GM19372 (cell line): ENCODE results near the gene FGFR3.
"Not testable (repeated sequence)": the region's sequence is repeated elsewhere in the genome, so short reads cannot be mapped to it uniquely, and the experiment has no call there.

Experiments used
- ATAC-seq: cut with Tn5 transposase; IDR thresholded peaks from one replicate; pipeline ENCODE4 v1.9.1; 2021; ENCODE audit warnings: mild to moderate bottlenecking, low read depth, moderate library complexity; ENCODE audit not compliant: unreplicated experiment

The FGFR3 gene

DNA sequence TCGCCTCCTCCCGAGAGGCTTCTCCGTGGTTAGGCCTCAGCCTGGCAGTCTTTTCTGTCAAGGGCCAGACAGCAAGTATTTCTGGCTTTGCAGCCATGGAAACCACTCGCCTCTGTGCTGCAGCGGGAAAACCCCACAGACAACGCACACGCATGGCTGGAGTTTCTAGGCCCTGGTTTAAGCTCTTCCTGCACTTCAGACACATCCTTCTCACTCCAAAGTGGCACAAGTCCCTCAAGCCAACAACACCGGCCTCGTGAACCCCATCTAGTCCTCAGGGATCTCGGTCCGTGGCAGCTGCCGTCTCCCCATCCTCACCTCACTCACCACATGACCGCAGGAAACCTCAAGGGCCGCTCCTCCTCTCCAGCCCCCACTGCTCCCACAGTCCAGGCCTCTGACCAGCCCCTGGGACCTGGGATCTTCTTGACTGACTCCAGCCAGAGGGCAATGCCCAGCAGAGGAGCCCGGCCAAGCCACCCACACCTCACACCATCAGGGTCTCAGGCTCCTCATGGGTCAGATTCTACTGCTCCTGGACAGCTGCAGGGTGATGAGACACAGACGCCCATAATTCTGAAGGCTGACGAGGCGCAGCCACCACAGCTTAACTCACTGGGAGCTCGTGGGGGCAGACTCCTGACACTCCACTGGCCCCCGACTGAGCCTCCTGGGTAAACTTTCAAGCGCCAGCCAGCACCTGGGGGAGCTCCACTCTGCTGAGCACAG lies 41.1 kb downstream of the FGFR3 start:
- no peak for ATAC-seq

DNA sequence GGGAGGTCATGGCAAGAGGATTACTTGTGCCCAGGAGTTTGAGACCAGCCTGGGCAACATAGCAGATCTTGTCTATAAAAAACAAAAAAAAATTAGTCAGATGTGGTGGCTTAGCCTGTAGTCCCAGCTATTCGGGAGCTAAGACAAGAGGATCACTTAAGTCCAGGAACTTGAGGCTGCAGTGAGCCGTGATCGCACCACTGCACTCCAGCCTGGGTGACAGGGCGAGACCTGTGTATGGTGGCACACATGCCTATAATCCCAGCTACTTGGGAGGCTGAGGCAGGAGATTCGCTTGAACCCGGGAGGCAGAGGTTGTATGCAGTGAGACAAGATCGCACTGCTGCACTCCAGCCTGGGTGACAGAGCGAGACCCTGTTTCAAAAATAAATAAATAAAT lies 42.7 kb downstream of the FGFR3 start:
- not testable (repeated sequence) for ATAC-seq

DNA sequence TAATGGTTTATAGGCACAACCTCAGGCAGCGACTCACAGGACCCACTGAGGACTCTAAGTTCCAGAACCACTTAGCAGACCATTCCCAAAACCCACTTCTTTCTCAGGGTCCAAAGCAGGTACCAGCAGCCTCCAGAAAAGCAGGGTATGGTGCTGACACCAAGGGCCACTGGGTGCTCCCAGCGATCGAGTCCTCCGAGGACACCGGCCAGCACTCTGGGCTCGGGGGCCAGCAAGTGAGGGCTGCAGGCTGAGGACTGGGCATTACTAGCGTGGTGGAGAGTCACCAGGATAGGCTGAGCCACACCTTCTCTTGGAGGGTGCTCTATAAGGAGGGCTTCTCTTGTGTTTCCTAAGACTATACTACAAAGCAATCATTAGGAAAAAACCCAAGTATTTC lies 43.6 kb downstream of the FGFR3 start:
- ATAC-seq = no peak

DNA sequence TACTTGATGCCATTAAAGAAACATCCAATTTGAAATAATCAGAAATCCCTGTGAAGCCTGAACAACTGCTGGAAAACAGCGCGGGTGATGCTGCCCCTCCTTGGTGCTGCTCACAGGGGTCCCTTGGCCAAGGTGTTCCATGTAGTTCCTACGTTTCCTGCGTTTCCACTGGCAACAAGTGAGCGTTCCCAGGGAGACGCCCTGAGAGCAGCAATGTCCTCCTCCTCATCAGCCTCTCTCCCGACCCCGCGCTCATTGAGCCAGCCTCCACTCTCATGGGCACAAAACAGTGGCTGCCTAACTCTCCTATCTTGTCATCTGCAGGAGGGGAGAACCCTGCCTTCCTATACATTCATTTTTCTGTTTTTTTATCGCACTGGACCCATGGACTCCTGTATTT lies 44.0 kb downstream of the FGFR3 start:
- ATAC-seq = no peak

DNA sequence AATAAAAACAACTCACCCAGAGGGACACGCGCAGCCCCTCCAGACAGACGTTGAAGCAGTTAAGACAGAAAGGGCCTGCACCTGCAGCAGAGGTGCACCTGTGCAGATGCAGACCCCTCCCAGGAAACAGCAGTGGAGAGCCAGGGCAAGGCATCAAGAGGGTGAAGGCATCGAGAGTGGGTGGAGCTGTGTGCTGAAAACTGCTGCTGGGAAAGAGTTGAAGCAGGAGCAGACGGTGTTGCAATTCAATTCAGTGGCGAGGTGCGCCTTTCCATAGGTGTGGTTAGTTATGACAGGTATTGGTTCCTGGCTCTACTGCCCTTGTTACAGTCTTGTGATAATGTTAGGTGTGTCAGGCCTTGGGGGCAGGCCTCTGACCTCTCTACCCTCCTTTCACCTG lies 46.2 kb downstream of the FGFR3 start:
- no peak for ATAC-seq

DNA sequence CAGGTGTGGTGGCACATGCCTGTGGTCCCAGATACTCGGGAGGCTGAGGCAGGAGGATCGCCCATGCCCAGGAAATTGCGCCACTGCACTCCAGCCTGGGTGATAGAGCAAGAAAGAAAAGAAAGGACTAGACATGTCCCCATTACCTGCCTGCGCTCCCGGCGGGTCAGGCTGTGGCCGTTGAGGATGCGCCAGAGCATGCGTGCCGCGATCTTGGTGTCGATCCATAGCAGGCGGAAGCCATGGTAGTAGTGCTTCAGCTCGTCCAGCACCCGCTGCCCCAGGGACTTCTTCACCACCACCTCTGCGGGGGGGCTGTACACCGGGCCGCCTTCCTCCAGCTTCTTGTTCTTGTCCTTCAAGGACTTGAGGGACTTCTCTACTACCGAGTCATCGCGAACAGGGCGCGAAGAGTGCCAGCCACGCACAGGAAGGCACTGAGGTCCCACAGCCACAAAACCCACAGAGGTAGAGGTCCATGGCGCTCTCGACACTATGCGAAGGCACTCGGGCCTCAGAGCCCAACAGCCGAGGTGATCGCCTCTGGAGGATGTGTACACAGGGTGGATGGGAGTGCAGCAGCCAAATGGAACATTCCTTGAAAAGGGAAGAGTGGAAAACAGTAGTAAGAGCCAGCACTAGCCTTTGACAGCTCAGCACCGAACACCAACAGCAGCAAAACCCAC lies 48.3 kb downstream of the FGFR3 start:
- ATAC-seq = no peak

DNA sequence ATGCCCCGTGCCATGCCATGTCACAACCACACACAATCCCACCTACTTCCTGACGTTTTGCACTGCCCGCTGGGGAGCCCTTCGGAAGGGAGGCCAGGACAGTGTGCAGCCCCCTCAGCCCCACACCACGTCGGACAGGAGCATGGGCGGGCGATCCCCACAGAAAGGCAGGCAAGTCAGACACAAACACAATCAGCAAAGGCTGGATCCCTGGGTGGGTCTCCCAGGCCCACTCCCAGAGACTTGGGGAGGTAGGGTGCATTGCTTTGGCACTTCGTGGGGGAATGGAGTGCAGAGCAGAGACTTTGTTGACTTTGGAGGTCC lies 48.8 kb downstream of the FGFR3 start:
- no peak for ATAC-seq

DNA sequence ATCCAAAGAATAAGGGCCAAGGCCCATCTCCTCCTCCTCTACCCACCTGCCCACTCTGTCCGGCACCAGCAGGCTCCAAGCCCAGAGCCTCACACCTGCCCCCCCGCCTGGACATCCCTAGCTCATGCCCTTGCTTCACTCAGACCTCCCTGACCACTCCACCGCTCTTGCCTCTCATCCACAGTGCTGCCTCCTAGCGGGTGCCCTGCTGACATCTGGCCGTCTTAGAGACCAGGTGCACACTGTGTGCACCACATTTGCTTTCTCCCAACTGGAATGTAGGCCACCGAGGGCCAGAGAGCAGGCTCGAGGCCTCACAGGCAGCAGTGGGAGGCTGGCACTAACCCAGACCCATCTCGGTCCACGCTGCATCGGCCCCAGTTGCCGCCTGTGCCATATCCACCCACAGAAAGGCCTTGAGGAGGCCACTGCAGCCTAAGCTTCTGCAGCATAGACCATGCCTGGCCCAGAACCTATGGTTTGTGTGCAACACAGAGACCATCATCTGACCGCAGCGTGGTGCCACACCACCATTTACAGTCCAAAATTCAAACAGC lies 49.3 kb downstream of the FGFR3 start:
- ATAC-seq = no peak

DNA sequence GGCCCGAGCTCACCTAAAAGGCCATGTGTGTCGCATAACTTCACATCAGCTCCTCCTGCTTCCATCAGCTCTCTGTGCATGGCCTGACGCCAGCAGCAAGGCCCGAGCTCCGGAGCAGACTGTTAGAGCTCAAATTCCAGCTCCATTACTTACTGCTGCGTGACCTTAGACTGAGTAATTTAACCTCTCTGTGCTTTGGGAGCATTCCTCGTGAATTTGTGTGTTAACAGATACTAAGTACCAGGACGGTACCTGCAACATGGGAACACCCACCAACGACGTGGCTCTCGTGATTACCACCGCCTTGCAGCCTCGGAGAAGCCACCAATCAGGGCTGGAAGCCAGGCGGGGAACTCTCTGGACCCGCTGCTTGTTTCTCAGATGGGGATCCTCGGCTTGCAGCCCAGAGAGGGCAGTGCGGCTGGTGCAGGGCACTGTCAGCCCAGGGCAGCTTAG lies 49.9 kb downstream of the FGFR3 start:
- no peak for ATAC-seq

DNA sequence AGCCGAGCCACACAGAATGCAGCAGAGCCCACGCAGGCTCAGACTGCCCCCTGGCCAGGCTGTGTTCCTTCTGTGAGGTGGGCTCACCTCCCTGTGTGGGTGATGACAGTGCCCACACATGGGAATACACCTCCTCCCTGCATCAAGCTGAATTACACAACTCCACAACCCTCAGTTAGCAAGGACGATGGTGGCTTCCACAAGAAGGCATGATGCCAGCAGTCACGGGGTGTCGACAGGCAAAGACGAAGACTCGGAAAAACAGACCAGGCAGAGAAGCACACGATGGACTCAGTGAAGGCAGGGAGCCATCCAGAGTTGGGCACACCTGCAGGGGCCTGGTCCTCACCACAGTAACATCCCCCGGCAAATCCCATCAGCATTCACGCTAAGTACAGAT lies 50.8 kb downstream of the FGFR3 start:
- ATAC-seq = no peak

DNA sequence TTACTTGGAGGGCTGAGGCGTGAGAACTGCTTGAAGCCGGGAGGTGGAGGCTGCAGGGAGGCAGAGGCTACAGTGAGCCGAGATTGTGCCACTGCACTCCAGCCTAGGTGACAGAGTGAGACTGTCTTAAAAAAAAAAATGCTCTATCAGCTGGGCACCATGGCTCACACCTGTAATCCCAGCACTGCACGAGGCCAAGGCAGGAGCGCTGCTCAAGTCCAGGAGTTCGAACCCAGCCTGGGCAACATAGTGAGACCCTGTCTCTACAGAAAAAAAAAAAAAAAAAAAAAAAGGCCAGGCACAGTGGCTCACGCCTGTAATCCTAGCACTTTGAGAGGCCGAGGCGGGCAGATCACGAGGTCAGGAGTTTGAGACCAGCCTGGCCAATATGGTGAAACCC lies 51.5 kb downstream of the FGFR3 start:
- ATAC-seq = not testable (repeated sequence)

DNA sequence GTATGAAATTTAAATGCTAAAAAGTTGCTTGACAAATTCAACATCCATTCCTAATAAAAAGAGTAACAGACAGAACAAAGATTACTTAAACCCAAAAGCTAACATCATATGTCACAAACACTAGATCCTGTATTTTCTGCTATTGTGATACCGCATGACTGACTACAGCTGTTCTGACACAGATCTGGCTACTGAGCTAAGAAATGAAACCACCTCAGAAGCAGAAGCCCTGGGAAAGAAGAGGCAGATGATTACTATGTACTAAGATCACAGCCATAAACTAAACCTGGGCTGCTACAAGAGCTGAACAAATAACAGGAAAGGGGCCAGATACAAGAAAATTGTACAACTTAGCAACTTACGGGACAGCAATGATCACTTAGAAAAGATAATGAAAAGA lies 53.5 kb downstream of the FGFR3 start:
- no peak for ATAC-seq

DNA sequence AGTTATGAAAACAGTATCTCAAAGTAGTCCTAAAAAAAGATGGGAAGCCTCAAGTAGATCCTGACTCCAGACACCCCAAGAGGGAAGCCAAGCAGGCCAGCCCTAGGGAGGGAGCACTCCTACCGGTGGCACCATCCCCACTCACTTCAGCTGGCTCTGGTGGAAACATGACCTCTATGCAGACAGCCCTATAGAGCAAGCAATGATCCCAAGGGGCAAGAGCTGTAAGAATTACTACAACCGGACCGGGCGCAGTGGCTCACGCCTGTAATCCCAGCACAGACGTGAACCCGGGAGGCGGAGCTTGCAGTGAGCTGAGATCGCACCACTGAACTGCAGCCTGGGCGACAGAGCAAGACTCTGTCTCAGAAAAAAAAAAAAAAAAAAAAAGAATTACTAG lies 57.2 kb downstream of the FGFR3 start:
- no peak for ATAC-seq

DNA sequence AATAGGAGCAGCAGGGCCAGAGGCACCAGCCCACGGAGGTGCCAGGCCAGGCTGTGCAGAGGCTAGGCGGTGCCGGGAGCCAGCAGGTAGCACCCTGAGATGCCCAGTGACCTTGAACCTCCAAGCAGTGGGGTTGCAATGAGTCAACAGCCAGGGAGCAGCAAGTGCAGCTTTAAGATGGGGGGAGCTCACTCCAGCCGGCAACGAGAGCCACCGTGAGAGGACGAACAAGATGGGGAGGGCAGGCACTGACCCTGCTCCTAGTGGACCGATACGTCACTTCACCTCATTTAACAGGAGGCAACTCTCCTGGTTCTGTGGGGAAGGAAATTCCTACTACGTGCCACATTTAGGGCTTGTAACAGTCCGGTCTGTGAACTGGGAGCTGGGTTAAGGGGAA lies 58.1 kb downstream of the FGFR3 start:
- ATAC-seq = no peak

DNA sequence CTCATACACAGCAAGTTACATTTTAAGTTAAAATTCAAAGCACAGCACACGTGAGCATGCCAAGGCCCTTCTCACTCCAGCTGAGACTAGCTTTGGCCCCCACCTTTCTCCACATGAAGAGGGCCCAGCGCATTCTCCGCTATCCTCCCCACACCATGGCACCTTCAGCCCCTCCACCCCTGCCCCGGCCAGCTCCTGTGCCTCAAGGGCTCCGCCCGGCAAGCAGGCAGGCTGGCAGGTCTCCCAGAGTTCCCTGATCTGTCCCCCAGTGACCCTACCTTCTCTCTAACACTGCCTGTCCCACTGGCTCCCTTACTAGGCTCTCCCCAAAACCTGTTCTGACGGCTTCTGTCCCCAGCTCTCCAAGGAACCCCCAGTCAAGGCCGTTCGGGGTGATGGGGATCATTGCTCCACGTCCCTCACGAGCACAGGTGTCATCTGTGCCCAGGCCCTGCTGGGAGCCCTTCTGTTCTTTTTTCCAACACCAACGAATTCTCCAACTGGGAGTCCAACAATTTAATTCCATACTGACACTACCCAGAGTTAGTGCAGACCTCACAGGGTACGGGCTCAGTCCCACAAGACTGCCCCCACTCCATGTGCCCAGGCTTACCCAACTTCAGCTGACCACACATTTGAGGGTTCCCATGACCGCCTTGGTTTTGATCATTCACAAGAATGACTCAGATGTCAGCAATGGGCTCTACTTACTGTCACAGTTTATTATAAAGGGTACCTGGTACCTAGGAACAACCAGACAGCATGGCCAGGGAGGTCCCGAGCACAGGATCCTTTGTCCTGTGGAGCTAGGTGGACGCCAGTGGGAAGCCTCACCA lies 58.7 kb downstream of the FGFR3 start:
- no peak for ATAC-seq

DNA sequence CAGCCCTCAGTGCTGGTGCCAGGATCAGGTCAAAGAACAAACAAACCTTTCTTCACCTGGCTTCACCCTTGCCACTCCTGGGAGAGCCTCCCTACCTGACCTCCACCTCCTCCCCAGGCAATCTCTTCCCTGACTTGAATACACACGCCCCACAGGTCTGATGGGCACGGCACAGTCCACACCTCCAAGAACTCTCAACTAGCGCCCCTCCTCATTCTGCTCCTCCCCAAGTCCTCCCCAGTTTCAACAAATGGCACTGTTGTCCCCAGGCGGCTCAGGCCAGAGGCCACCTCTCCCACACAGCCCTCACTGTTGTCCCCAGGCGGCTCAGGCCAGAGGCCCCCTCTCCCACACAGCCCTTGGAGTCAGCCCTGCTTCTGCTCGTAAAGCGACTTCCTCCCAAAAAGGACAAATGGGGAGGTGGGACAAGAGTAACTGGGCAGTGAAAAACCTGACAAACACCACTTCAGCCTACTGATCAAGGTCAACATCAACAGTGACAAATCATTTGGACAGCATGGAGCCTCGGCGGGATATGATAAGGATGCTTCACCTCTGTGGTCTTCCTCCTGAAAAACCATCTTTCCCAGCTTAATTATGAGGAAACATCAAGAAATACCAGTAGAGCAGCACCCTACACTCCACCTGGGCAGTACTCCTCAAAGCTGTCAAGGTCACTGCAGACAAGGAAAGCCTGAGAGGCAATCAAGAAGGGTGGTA lies 60.0 kb downstream of the FGFR3 start:
- no peak for ATAC-seq

DNA sequence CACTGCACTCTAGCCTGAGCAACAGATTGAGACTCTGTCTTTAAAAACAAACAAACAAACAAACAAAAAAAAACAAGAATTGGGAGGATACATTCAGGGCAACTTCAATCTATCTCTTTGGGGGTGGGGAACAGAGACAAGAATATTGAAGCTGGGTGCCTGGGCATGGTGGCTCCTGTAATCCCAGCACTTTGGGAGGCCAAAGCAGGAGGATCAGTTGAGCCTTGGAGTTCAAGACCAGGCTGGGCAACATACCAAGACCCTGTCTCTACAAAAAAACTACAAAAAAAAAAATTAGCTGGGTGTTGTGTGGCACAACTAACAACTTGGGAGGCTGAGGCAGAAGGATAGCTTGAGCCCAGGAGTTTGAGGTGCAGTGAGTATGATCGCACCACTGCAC lies 61.7 kb downstream of the FGFR3 start:
- ATAC-seq = no peak

DNA sequence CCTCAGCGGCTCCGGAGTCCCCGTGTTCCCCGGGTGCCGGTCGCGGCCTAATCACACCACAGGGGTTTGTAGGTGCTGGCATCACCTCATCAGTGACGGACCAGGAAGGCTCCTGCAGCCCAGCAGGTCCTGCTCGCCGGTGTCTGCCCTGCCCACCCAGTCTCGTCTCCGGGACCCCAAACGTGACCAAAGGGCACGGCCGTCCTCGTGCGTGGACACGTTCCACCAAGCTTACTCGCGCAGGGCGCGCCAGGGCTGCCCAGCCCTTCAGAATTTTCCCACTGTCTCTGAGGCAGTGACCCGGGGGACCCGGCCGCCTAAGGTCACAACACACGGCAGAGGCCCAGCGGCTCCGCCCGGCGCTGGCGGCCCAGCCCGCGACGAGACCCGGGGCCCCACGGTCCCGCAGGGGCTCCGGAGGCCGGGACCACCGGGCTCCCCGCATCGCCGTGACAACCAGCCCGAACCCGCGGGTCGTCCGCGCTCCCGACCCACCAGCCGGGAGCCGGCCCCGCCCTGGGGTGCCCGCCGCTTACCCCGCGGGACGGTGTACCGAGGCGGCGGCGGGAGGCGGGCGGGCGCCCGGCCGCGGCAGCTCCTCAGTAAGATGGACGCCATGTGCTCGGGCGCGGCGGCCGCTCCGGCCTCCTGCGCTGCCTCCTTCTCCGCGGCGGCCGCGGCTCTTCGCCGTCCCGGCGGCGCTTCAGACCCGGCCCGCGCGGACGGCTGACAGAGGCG lies 62.4 kb downstream of the FGFR3 start:
- ATAC-seq = peak; percentile 24

DNA sequence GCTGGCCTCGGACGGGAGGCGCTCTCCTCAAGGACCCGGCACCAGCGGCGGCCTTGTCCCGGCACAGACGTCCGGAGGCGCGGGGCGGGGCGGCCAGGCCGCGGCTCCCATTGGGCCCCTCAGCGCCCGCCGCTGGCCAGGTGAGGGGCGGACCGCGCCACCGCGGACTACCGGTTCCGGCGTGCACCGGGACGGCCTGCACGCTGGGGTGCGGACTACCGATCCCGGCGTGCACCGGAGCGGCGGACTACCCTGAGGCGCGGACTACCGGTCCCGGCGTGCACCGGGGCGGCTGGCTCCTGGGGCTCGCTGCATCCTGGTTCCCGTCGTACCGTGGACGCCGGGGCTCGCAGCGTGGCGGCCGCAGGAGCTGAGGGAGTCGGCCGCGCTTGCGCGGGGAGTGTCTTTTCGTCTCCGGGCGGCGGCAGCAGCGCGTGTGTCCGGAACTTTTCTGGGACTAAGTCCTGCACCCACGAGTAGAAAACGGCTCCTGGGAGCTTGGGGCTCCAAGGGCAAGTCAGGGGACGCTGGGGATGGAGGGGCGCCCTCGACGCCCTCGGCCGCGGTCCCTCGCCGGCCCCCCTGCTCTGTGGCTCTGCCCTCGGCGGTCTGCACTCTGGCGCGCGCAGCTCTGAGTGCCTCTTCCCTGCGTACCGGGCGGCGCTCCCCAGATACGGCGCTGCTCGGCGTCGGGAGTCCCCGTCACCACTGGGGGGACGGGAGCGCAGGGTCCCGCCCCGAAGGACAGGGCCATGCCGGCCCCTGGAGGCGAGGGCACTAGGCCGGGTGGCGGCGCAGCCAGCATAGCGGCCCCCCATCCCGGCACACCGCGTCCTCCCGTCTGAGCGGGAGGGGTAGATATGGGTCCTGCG lies 63.2 kb downstream of the FGFR3 start, which contains the start of gene LETM1:
TSS of gene LETM1 (minus strand) at position 86 of the 872 bp plus-strand sequence. CDS start 206 bp downstream, outside the sequence.
- peak; percentile 85 for ATAC-seq
